Ovary (tissue), 3 donors: Measurements from ENCODE around the gene SOX12.

Experiments used
- CTCF ChIP-seq, 3 donors: fragments of 450-650 bp in 2 of 3; fragments of 200-600 bp in 1 of 3; IDR thresholded peaks; one replicate each; pipeline versions ENCODE4 v1.5.1 to v1.8.0; 2016 to 2022; ENCODE audit warnings: antibody characterized with exemption in 3 of 3, mild to moderate bottlenecking in 1 of 3
- EP300 ChIP-seq: sonication (generic); formaldehyde crosslinking; IDR thresholded peaks from one replicate; pipeline ENCODE4 v1.6.1; 2017; ENCODE audit warnings: antibody characterized with exemption
- POLR2A ChIP-seq: fragments of 450-650 bp; IDR thresholded peaks from one replicate; pipeline ENCODE4 v1.6.1; 2017; ENCODE audit warnings: antibody characterized with exemption, mild to moderate bottlenecking, moderate library complexity
- donor health status: DM: no; HTN: no; CAD: no.

GRCh38 chr20:294602-295001, 30.8 kb upstream of the SOX12 start:
- no peak for TF ChIP-seq CTCF (IDR thresholded peaks at IDR 0.05)
- TF ChIP-seq EP300 = no peak
- TF ChIP-seq POLR2A = no peak
